Lung microvascular endothelial cell (primary cell): ENCODE results near the gene ZNHIT1. TPM values are rescaled to one million over a fixed set of nuclear protein-coding genes. Genes with fewer than 3 reads are reported as not detected.

Experiments
- DNase-seq, 2 donors: peaks; one replicate each; pipeline versions ENCODE4 v3.0.0 to v3.0.0-alpha.2; 2010; ENCODE audit warnings: low read depth in 2 of 2
- total RNA-seq: library from RNA; depleted of rRNA; stranded (reverse); fragments of >200 nt; gene quantifications from 2 replicates; pipeline ENCODE4 v1.2.1, GENCODE V29; 2014

The ZNHIT1 gene
- 74.6 and 82.6 TPM in 2 replicates for total RNA-seq

DNA sequence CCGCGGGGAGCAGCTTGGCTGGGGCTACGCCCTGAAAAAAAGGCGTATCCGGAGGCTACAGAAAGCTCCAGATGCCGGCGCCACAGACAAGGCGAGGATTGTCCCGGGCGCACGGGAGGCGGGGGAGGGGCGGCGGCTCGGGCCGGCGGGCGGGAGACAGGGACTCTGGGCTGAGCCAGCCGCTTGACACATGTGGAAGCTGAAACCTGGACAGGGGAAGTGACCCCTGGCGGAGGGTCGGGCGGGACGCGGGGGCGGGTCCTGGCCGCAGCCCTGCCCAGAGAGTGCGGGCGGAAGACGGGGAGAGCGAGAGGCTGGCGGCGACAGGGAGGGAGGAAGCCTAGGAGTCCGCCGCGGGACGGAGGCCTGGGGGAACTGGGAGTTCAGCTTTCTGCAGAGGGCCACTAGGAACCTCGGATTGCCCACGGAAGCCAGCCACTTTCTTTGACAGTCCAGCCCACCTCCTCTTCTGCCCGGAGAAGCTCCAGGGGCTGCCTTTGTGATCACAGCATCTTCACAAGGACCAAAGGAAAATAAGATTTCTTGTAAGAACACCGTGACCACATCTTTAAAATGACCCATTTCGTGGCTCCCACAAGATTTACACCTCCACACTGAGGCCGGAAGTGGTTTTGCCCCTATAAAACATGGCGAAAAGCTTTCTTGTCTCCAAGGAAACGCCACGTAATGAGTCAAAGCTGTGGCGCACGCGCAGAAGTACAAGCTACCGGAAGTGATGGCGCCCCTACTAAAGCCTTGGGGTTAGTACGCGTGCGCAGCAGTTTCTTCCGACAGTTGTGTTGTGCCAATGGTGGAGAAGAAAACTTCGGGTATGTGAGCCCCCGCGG lies at the start of gene ZNHIT1, which contains the start of gene PLOD3:
ZNHIT1 (plus strand) TSS at position 778 of the 848 bp plus-strand sequence; CDS start at position 809, 31 bp downstream.
PLOD3 (minus strand) TSS at position 194 of the 848 bp plus-strand sequence. CDS start 307 bp downstream, outside the sequence.
- DNase-seq, result peak; percentile 98

DNA sequence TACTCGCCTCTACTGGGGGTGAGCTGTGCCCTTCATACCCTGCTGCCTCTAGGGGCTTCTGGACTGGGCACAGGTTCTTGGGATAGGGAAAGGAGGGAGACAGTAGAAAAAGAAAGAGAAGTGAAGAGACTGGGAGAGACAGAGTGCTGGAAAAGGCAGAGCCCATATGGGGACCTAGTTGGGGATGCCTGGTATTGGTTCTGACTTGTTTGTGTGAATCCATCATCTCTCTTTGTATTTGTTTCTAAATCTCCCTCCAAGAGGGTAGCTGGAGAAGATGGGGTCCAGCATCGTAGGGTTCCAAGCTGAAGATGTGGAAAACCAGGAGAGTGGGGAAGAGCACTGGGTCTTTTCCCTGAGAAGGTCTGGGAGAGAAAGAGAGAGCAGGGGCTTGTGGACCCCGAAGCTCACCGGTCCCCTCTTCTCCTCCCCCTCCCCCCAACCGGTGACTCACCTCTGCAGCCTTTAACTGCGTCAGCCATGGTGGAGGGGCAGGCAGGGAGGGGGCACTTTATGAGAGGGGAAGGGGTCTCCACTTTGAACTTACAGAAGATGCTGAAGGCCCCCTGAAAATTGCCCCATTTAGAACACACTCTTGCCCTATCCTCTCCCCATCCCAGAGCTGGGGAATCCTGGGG lies 49.4 kb upstream of the ZNHIT1 start:
- DNase-seq, result no peak

DNA sequence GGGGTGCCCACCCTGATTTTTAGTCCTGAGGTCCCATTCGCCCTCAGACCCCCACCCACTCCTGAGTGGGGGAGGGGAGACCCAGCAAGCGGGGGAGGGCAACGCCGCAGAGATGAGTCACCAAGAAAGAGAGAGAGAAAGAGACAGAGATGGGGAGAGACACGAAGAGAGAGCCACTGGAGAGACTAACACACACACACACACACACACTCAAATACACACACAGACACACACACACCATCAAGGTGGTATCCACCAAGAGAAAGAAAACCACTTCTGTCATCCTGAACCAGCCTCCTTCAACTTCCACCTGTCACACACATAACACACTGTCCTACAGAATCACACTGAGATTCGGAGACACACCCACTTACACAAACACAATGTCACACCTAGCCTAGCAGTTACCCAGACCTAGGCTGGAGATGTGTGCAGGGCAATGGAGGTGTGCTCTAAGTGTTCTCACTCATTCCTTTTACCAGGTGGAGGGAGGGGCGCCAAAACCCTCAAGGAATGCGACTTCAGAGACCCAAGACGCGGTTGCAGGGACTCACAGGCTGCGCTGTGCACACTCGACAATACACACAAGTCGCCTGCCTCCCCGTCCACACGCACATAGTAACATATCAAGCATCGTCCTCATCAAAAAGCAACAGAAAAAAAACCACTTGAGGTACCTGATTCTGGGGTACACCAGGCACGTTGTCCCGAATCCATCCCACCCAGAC lies 48.7 kb upstream of the ZNHIT1 start:
- DNase-seq, result no peak

DNA sequence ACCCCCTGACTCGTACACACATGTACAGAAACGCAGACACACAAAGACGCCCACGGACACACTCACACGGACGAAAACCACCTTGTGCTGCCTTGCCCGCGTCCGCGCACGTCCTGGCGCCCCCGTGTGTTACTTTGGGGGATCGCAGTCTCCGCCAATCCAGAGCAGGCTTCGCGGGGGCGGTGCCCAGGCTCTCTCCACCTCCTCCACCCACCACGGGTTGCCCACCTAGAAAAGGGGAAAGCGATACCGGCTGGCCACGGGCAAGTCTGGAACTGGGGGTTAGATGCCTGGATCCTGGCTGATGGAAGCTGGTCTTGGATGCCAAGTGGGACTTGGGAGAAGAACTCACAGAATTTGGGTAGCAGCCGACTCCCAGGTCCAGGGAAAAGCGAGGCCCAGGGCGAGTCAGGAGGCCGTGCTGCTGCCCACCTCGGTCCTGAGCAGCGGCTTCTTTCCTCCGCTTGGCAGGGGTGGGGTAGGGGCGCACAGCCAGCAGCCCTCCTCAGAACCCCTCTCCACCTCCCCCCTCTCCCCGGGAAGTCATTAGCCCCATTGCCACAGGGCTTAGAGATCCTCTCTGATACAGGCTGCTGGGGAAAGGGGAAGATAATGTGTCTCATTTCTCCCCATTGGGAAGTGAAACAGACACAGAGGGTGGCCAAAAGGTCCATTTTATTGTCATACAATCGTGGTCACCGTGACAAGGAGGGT lies 48.0 kb upstream of the ZNHIT1 start:
- peak; percentile 67 to 72 for DNase-seq

DNA sequence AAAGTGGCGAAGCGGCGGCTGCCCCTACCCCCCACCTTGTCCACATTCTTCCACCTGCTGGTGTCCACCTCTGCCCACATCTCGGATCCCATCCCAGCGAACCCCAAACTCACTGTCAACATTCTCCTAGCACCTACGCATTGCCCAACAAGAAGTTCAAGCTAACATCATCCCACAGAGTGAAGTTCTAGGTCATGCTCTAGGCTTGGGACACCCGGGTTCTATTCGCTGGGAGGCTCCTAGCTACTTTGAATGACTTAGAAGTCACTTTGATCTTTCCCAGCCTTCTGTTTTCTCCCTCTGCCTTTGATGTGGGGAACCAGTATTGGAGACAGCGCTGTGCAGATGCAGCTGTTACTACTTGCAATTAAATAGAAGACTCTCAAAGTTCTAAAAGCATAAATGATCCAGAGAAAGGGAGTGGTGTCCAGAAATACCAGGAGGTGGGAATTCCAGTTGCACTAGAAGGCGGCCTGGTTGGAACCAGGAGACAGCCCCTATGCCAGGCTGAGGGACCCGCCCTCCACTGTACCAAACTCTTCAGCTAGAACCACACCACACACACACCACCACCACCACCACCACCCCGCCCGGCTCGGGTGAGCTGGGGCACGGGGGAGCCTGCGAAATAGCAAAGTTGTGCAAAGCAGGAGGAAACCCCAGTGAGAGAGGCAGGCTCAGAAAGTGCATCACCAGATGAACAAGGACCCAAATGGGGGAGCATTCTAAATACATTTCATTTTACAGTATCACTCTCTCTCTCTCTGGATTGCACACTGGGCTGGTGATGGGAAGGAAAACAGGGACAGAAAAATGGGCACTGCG lies 47.1 kb upstream of the ZNHIT1 start:
- no peak for DNase-seq

DNA sequence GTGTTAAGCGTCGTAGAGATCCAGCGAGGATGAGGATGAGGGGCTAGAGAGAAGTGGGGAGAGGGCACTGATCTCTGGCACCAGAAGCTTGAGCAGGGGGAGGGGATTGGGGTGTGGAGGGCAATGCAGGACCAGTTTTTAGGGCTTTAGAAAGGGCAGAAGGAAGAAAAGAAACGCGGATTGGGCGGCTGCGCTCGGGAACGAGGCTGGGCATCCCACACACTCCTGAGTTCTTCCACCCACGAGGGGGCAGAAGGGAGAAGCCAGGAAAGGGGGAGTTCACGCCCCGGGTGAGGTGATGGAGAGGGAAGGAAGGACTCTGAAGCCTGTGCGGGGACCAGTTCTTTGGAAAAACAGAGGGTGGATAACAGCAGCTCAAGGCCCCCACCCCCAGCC lies 46.5 kb upstream of the ZNHIT1 start:
- no peak for DNase-seq

DNA sequence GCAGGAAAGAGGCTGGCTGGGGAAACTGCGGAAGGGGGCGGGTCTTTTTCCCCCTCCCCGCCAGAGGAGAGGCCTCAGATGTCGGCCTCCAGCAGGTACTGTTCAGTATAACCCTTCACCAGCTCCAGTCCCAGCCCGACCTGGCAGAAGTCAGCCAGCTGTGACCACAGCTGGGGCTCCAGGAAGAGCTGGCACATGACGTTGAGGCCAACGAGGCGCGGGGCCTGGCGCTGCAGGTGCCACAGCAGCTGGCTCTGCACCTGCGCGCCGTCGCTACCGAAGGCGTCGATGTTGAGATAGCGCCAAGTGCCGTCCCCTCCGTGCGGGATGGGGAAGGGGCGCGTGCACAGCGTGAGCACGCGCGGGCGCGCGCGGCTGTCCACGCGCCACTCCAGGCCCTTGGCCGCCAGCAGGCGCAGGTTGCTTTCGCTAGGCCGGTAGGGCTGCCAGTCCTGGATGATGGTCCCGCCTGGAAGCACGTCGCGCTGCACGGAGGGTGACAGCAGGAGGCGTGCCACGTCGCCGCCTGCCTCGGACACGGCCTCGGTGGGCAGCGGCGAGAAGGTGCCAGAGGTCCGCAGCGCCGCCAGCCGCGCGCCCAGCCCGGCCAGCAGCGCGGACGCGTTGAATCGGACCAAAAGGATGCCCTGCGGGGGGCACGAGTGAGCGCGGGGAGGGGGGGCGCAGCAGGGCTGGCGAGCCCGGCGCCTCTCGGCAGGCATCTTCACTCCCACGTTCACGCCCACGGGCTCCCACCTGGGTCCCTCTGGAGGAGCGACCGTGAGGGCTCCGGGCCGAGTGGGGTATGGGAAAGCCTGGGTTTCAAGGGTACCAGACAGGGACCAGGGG lies 45.7 kb upstream of the ZNHIT1 start:
- no peak for DNase-seq

DNA sequence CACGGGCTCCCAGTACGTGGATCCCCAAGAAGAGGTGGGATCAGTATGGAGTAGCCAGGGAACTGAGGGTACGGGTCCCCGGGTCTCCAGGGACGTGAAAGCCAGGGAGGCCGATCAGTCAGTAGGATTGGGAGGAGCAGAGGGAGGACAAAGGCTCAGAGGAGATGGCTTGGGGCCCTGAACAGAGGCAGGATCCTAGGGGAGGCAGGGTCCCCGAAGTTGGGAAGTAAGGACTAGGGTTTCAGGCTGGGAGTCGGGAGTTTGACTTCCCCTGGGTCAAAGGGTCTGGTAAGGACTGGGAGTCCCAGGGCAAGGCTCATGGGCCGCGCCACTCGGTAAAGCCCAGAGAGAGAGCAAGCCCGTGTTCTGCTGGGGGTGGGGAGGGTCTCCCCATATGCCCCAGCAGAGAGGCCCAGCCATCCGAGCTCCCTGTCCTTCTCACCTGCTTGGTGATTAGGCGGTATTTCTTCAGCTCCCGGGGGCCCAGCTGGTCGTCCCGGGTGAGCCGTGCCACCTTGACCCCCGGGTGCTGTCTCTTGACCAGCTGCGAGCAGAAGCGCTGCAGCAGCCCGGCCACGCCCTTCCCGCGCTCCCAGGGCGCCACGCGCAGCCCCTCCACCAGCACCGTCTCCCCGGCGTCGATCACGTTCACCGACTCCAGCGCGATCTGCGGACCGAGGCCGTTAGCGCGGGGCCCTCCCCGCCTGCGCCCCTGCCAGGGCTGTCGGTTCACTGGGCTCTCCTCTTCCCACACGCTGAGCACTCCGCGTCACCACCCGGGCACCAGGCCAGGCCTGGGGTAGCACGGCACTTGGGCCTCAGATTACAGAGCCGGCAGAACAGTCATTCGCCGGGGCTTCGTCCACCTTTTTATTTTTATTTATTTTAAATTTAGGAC lies 44.9 kb upstream of the ZNHIT1 start:
- DNase-seq, result peak; percentile 55 to 57

DNA sequence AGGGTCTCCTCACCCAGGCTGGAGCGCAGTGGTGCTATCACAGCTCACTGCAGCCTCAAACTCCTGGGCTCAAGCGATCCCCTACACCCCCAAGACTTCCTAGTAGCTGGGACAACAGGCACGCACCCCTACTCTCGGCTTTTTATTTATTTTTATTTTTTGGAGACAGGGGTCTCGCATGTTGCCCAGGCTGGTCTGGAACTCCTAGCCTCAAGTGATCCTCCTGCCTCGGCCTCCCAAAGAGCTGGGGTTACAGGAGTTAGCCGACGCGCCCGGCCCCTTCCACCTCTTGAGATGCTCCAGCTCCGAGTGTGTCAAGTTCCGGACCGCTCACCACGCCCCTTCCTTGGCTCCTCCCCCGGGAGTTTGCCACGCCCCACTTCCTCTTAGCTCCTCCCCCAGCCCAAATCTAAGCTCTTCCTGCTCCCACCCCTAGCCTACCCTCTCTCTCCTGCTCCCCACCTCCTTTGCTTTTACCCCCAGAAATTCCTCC lies 44.2 kb upstream of the ZNHIT1 start:
- peak in 1 of 2 donors; percentile 45 for DNase-seq

DNA sequence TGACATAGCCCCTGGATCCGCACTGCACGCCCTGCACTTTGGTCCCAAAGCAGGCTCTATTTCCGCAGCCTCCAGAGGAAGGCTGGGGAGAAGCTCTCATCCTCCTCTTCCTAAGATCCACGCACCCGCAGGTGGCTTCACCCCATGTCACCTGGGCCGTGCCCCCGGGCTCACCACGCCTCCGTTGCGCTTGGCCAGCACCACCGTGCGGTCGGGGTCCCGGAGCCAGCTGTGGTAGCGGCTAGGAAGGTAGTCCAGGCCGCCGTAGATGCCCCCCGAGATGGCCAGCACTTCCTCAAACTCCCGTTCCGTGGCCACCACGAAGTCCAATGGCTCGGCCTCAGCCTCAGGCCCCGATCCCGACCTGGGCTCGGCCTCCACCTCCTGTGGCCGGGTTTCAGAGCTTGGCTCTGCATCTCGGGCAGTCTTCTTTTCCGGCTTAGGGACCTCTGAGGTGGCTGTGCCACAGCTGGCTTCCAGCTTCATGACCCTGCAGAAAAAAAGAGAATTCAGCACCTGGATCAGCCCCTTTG lies 43.6 kb upstream of the ZNHIT1 start:
- no peak for DNase-seq

DNA sequence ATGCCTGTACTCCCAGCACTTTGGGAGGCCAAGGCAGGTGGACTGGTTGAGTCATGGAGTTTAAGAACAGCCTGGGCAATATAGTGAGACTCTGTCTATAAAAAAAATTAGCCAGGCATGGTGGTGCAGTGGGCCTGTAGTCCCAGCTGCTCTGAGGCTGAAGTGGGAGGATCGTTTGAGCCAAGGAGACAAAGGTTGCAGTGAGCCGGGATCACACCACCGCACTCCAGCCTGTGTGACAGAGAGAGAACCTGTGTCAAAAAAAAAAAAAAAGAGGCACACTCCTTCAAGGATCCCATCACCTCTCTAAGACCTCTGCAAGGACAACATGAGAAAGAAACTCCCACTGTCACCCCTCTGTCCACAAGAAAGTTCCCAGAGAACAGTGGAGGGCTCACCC lies 42.3 kb upstream of the ZNHIT1 start:
- DNase-seq, result no peak

DNA sequence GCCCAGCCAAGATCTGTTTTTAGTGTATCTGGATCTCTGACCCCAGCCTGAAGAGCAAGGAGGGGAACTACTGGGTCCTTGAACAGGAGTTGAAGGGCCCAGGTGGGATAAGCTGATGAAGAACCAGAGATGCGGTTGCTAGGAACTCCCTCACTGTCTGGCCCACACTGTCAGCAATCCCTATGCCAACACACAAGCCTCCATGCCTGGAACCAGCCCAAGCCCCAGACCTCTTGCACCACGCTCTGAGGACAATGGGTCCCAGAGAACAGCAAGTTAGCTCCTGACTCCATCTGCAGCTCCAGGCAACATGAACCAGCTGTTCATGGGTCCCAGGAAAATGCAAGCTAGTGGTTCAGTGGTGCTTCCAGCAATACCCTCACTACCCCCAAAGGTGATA lies 40.3 kb upstream of the ZNHIT1 start:
- DNase-seq, result no peak

DNA sequence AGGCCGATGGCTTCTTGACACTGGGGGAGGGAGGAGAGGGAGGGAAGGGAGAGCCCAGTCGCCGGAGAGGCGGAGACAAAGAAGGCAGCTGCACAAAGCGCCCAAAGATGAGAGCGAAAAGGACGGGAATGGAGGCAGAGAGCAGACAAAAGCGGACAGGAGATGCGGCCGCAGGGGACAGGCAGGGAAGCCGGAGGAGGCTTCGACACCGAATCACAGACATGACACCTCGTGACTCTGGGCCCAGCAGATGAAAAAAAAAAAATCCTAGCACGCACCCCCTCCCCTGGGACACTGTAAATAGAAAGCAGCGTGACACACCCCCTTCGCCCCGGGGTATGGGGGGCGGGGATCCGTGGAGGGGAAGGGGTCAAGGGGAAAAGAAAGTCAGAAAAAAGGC lies 38.8 kb upstream of the ZNHIT1 start:
- DNase-seq, result no peak

DNA sequence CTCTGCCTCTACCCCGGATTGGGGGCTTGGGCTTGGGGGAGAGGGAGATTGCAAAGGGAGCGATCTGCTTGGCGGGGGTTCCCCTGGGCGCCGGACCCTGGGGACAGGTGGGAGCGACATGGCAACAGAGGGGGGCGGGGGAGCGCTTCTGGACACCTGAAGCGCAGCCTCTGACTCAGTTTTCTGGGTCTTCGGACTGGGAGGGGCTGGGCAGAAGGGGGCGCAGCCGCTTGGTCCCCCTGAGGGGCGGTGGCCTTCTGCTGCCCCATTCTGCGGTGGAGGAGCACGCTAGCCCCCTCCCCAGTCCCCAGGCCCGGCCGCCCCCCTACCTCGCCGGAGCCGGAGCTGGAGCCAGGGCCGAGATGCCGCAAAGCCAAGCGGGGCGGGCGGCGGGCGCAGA lies 38.3 kb upstream of the ZNHIT1 start:
- no peak for DNase-seq

DNA sequence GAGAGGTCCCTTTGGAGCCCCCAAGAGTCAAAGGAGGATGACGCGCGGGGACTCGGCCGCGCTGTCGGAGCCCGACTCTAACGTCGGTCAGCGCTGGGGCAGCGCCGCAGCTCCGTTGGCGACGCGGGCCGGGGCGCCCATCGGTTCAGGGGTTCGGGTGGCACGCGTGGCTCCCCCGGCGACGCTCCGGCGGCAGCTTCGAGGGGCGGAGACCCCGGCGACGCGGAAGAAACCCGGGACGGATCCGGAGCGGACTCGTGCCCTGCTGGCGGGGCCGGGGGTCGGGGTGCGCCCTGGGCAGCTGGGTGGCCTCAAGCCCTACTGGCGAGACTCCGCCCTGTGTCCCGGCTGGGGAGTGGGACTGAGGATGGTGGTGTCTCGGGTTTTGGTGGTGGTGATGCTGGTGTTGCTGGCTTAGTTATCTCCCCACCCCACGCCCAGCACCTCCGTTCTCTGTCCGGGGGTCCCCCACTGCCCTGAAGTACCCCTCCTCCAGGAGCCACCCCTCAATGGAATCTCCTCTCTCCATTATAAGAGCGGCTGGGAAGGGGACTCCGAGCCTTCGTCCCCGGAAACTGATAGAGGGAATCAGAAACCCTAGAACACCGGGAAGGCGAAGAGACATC lies 37.7 kb upstream of the ZNHIT1 start, which contains the start of gene NAT16:
NAT16 (minus strand) TSS at position 164 of the 626 bp plus-strand sequence. CDS start 5,486 bp downstream, outside the sequence.
- no peak for DNase-seq

DNA sequence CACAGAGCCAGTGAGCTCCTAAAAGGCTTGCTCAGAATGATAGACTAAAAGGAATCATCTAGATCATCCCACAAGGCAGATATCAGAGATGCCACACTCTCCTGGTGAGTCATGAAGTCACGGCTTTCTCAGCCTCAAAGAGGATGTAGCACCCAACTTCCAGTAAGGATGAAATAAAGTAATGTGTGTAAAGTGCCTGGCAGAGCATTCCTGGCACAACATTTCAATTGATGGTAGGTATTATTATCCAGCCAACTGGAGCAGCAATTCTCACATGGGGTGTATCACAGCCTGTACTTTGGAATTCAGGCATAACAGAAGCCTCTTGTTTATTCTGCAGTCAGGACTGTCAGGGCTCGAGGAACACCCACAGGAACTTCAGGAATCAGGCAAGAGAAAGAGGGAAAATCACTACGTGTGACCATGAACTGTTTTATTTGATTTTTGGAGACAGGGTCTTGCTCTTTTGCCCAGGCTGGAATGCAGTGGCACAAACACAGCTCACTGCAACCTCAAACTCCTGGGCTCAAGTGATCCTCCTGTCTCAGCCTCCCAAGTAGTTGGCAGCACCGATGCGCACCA lies 32.6 kb upstream of the ZNHIT1 start:
- no peak for DNase-seq

DNA sequence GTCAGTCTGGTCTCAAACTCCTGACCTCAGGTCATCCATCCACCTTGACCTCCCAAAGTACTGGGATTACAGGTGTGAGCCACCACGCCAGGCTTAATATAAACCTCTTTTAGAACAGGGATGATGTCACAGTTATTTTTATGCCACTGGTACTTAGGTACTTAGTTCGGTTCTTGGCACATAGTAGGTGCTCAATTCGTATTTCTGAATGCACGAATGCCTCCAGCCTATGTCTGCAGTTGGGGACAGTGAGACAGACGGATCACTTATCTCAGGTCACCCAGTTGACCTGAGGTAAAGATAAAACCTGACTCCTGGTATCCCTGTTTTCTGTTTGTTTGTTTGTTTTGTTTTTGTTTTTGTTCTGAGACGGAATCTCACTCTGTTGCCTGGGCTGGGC lies 31.8 kb upstream of the ZNHIT1 start:
- DNase-seq, result no peak
